B cell (primary cell): ENCODE data around the gene VWA5B2. TPM values are rescaled to one million over a fixed set of nuclear protein-coding genes. Genes with fewer than 3 reads are reported as not detected.

Source experiments
- ATAC-seq: fragments of 200-7000 bp; cut with Tn5 transposase; one replicate; pipeline ENCODE4 v1.10.0; 2021; ENCODE audit warnings: low read depth, mild to moderate bottlenecking, moderate number of reproducible peaks, moderate library complexity
- CTCF ChIA-PET: fragments of 350-600 bp; sonication (Branson Sonifier 250); formaldehyde crosslinking; loops from one replicate; lab custom pipeline; 2021; ENCODE audit warnings: antibody characterized with exemption, inconsistent platforms; lab: Charles Lee
- POLR2A ChIA-PET: fragments of 350-600 bp; sonication (Branson Sonifier 250); formaldehyde crosslinking; loops from one replicate; lab custom pipeline; 2021; ENCODE audit warnings: antibody characterized with exemption; lab: Charles Lee
- DNase-seq: peaks from one replicate; pipeline ENCODE4 v3.0.0; 2013
- H2AFZ ChIP-seq: 2 replicates; pipeline ENCODE4 v1.6.1; 2012; ENCODE audit warnings: mild to moderate bottlenecking, low read depth, low read length; ENCODE audit not compliant: insufficient read depth, poor library complexity, severe bottlenecking
- H3K27ac ChIP-seq, 2 donors: 1 replicate in 1 of 2; 2 replicates in 1 of 2; pipeline ENCODE4 v1.5.1; 2012 to 2013; ENCODE audit warnings: low read length in 2 of 2, mild to moderate bottlenecking in 2 of 2, moderate library complexity in 1 of 2
- H3K27me3 ChIP-seq, 4 experiments: fragments of 200-600 bp in 1 of 4; sonication (generic) in 1 of 4; replicated peaks in 1 of 4; 1 replicate in 2 of 4; 2 replicates in 2 of 4; pipeline versions ENCODE4 v1.6.1 to v1.7.0; 2013 to 2016; ENCODE audit warnings: low read length in 3 of 4, mild to moderate bottlenecking in 2 of 4, mixed read lengths in 1 of 4, moderate library complexity in 1 of 4; ENCODE audit not compliant: insufficient read depth in 4 of 4, control insufficient read depth in 3 of 4; ENCODE audit errors: control extremely low read depth in 1 of 4
- H3K36me3 ChIP-seq, 2 experiments: replicated peaks in 1 of 2; 1 replicate in 1 of 2; 2 replicates in 1 of 2; pipeline versions ENCODE4 v1.6.1 to v1.7.1; 2013; ENCODE audit warnings: low read length in 1 of 2; ENCODE audit not compliant: insufficient read depth in 2 of 2, control insufficient read depth in 1 of 2; ENCODE audit errors: control extremely low read depth in 1 of 2, extremely low read depth in 1 of 2
- H3K4me1 ChIP-seq, 2 donors: fragments of 200-600 bp in 1 of 2; sonication (generic) in 1 of 2; 1 replicate in 1 of 2; 2 replicates in 1 of 2; pipeline versions ENCODE4 v1.5.1 to v1.6.1; 2013 to 2017; ENCODE audit warnings: low read length in 2 of 2; ENCODE audit not compliant: control insufficient read depth in 2 of 2, insufficient read depth in 2 of 2
- H3K4me2 ChIP-seq: replicated peaks from 2 replicates; pipeline ENCODE3; 2012; ENCODE audit warnings: mild to moderate bottlenecking, low read depth, low read length; ENCODE audit not compliant: poor library complexity, severe bottlenecking
- H3K4me3 ChIP-seq, 5 experiments: fragments of 200-600 bp in 1 of 5; sonication (generic) in 1 of 5; 1 replicate in 3 of 5; 2 replicates in 2 of 5; pipeline versions ENCODE4 v1.5.1 to v1.7.0; 2011 to 2016; ENCODE audit warnings: low read length in 4 of 5, mild to moderate bottlenecking in 4 of 5, low read depth in 2 of 5, control low read depth in 1 of 5, moderate library complexity in 1 of 5; ENCODE audit not compliant: insufficient read depth in 1 of 5; ENCODE audit errors: control extremely low read depth in 1 of 5, extremely low read depth in 1 of 5
- H3K79me2 ChIP-seq: fragments of 200-600 bp; sonication (generic); one replicate; pipeline ENCODE4 v1.6.0; 2016; ENCODE audit warnings: low read length; ENCODE audit not compliant: control insufficient read depth, insufficient read depth
- H3K9ac ChIP-seq: fragments of 200-600 bp; sonication (generic); 2 replicates; pipeline ENCODE4 v1.6.1; 2017; ENCODE audit warnings: mild to moderate bottlenecking, low read length, moderate library complexity
- H3K9me3 ChIP-seq, 3 donors: one replicate each; pipeline versions ENCODE4 v1.6.1 to v1.7.1; 2013; ENCODE audit warnings: low read length in 2 of 3; ENCODE audit not compliant: control insufficient read depth in 2 of 3, insufficient read depth in 1 of 3; ENCODE audit errors: control extremely low read depth in 1 of 3
- H4K20me1 ChIP-seq: 2 replicates; pipeline ENCODE4 v1.6.0; 2012; ENCODE audit warnings: mild to moderate bottlenecking, low read length; ENCODE audit not compliant: insufficient read depth, control insufficient read depth, poor library complexity, severe bottlenecking
- H3K27ac Mint-ChIP-seq: one replicate; pipeline ENCODE4 v1.8.0; 2021; ENCODE audit warnings: mixed read lengths
- H3K27me3 Mint-ChIP-seq: one replicate; pipeline ENCODE4 v1.8.0; 2021; ENCODE audit warnings: mixed read lengths
- H3K4me1 Mint-ChIP-seq: one replicate; pipeline ENCODE4 v1.8.0; 2021; ENCODE audit warnings: mixed read lengths
- H3K4me3 Mint-ChIP-seq: one replicate; pipeline ENCODE4 v1.8.0; 2021; ENCODE audit warnings: mixed read lengths
- H3K9me3 Mint-ChIP-seq: one replicate; pipeline ENCODE4 v1.8.0; 2022; ENCODE audit warnings: mixed read lengths; ENCODE audit not compliant: insufficient read depth
- CTCF ChIP-seq: fragments of 200-600 bp; IDR thresholded peaks from one replicate; pipeline ENCODE4 v1.8.0; 2022; ENCODE audit warnings: antibody characterized with exemption, mild to moderate bottlenecking
- EZH2 ChIP-seq: IDR thresholded peaks from 2 replicates; pipeline ENCODE4 v1.6.1; 2012; ENCODE audit warnings: borderline replicate concordance, low read depth, mild to moderate bottlenecking, moderate library complexity, low read length; ENCODE audit not compliant: insufficient read depth, poor library complexity, severe bottlenecking
- WGBS: methylation state at CpG from one replicate; pipeline ENCODE4 v1.1.5; 2013; ENCODE audit warnings: missing lambda C conversion rate; ENCODE audit not compliant: insufficient coverage; 5-methylcytosine and 5-hydroxymethylcytosine counted together
- intact Hi-C: fragments of 100-400 bp; cut with micrococcal nuclease; formaldehyde crosslinking; loops from one replicate; pipeline ENCODE4 v1.10.0; 2022
- polyA plus RNA-seq: library from polyadenylated mRNA; depleted of rRNA; stranded (reverse); fragments of >200 nt; gene quantifications from 2 replicates; pipeline ENCODE4 v1.2.3, GENCODE V29; 2012
- total RNA-seq, 2 donors: library from RNA; stranded (reverse); fragments of 120-200 nt in 1 of 2; gene quantifications; 1 replicate in 1 of 2; 2 replicates in 1 of 2; pipeline versions ENCODE4 v1.2.3 to v1.2.4, GENCODE V29; 2013 to 2022

Gene VWA5B2
- total and polyA plus RNA-seq, 2 donors (not counting 1 experiment from before 2014, with no cell fraction given), result 0.10 to 0.37 TPM

- DNase-seq (no peak), ATAC-seq (peak; percentile 31)
- Mint-ChIP-seq H3K27me3 (peaks cover under 1% of the 10 kb centered on the region), H3K27ac (no peak overlapping the region), H3K4me3 (no peak overlapping the region), H3K9me3 (no peaks in the 10 kb centered on the region), H3K4me1 (no peaks in the 10 kb centered on the region)
- CTCF ChIA-PET, result interaction anchor here (0.6 to 3.9 kb wide), 8 partner anchors 9 to 626 kb away, joined by 3 to 22 read pairs (median 4); no protein-coding TSS in a partner anchor
- Histone ChIP-seq H3K27ac (no peak overlapping the region), H3K27me3 (peaks cover 0 to 3% (median 0%) of the 10 kb centered on the region in 4 experiments), H3K79me2 (no peaks in the 10 kb centered on the region), H3K4me3 (no peak overlapping the region), H4K20me1 (peaks cover 12% of the 10 kb centered on the region), H2AFZ (no peak overlapping the region), H3K4me2 (no peak overlapping the region), H3K36me3 (peaks cover 0 to 34% of the 10 kb centered on the region in 2 experiments), H3K4me1 (no peaks in the 10 kb centered on the region), H3K9ac (no peak overlapping the region), H3K9me3 (no peaks in the 10 kb centered on the region)
- 93% methylated on average over 3 of the region's 4 CpGs for WGBS
- no peak for TF ChIP-seq CTCF
- POLR2A ChIA-PET, result interaction anchor here (0.9 kb wide), 1 partner anchor 13 kb away, joined by 5 read pairs; no protein-coding TSS in a partner anchor
- intact Hi-C loops, result no loop called here
Measured at GRCh38 chr3:184240384-184241140, 11.2 kb downstream of the VWA5B2 start.

- Histone ChIP-seq H3K4me2 (no peak overlapping the region), H3K79me2 (no peaks in the 10 kb centered on the region), H3K36me3 (peaks cover 0 to 36% of the 10 kb centered on the region in 2 experiments), H3K4me3 (no peak overlapping the region), H4K20me1 (peaks cover 16% of the 10 kb centered on the region), H3K4me1 (no peaks in the 10 kb centered on the region), H3K27ac (no peak overlapping the region), H2AFZ (no peak overlapping the region), H3K9me3 (no peaks in the 10 kb centered on the region), H3K27me3 (peaks cover 0 to 3% (median 0%) of the 10 kb centered on the region in 4 experiments), H3K9ac (no peak overlapping the region)
- Mint-ChIP-seq H3K4me1 (no peaks in the 10 kb centered on the region), H3K27ac (no peak overlapping the region), H3K4me3 (no peak overlapping the region), H3K27me3 (no peaks in the 10 kb centered on the region), H3K9me3 (no peaks in the 10 kb centered on the region)
- TF ChIP-seq CTCF (no peak), EZH2 (no peak)
- ChIA-PET POLR2A (no interaction called here), CTCF (interaction anchor here (0.6 to 3.9 kb wide), 3 partner anchors 9 to 626 kb away, joined by 3 to 22 read pairs (median 4); no protein-coding TSS in a partner anchor)
- ATAC-seq, result no peak
- intact Hi-C loops, result no loop called here
- no peak for DNase-seq
- WGBS, result 81% methylated on average over 17 of the region's 17 CpGs
Measured at GRCh38 chr3:184241141-184241446, 11.7 kb downstream of the VWA5B2 start.
